Stimulated activated memory B cell treated with anti-CD40 and anti-IgM and Interleukin-4, amounts not matched to agents 10 μg/mL and 1 μg/mL and 100 μg/mL, for 72 hours (primary cell): ENCODE results near the gene KLHL33.

ENCODE experiments used
- ATAC-seq: fragments of 150-1000 bp; cut with Tn5 transposase; 2 replicates; pipeline ENCODE4 v1.10.0; 2021
- H3K27ac Mint-ChIP-seq: one replicate; pipeline ENCODE4 v1.8.0; 2022; ENCODE audit warnings: mild to moderate bottlenecking, mixed read lengths
- H3K27me3 Mint-ChIP-seq: one replicate; pipeline ENCODE4 v1.8.0; 2022; ENCODE audit warnings: mixed read lengths
- H3K36me3 Mint-ChIP-seq: one replicate; pipeline ENCODE4 v1.8.0; 2022; ENCODE audit warnings: mixed read lengths
- H3K4me1 Mint-ChIP-seq: one replicate; pipeline ENCODE4 v1.8.0; 2022; ENCODE audit warnings: mixed read lengths
- H3K4me3 Mint-ChIP-seq: one replicate; pipeline ENCODE4 v1.8.0; 2022; ENCODE audit warnings: mild to moderate bottlenecking, moderate library complexity, mixed read lengths
- H3K9me3 Mint-ChIP-seq: one replicate; pipeline ENCODE4 v1.8.0; 2022; ENCODE audit warnings: mixed read lengths

The KLHL33 gene, protein sequence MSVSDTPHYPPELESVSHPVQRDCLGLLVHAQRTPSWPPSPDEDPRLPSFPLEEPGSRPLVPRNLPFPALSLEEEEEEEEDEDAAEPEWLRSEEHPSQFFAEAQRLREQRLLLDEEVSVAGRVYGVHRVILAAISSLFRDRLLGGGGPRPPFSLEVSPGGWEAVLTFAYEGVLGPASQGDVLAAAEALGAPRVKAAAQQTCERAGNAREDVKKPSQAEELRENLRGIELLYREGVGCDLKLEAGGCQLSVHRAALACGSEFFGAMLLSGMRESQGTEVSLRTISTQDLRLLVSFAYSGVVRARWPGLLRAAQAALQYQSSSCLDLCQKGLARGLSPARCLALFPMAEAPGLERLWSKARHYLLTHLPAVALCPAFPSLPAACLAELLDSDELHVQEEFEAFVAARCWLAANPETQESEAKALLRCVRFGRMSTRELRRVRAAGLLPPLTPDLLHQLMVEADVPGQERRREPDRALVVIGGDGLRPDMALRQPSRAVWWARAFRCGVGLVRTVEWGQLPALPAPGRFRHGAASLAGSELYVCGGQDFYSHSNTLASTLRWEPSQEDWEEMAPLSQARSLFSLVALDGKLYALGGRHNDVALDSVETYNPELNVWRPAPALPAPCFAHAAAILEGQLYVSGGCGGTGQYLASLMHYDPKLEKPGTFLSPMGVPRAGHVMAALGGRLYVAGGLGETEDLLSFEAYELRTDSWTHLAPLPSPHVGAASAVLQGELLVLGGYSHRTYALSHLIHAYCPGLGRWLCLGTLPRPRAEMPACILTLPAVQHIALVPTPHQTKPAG

GRCh38 chr14:20435582-20436362 is at the start of gene KLHL33:
Gene KLHL33, minus strand, starts transcription at chr14:20436166. Its CDS starts 355 bp downstream, at chr14:20435811.
- ATAC-seq, result no peak
- H3K4me3 Mint-ChIP-seq, result no peak within 1 kb of the TSS
- no peaks in the 10 kb centered on the region for H3K36me3 Mint-ChIP-seq
- peaks cover 47% of the 10 kb centered on the region for H3K4me1 Mint-ChIP-seq
- H3K9me3 Mint-ChIP-seq, result peaks cover 5% of the 10 kb centered on the region
- H3K27me3 Mint-ChIP-seq, result no peaks in the 10 kb centered on the region
- H3K27ac Mint-ChIP-seq, result no peak within 1 kb of the TSS

GRCh38 chr14:20482382-20482781 is 46.4 kb upstream of the KLHL33 start:
- no peak for ATAC-seq
- Mint-ChIP-seq H3K9me3 (no peaks in the 10 kb centered on the region), H3K27me3 (no peaks in the 10 kb centered on the region), H3K36me3 (peaks cover 20% of the 10 kb centered on the region), H3K4me3 (no peak overlapping the region), H3K27ac (no peak overlapping the region), H3K4me1 (peaks cover 14% of the 10 kb centered on the region)

- peaks cover 49% of the 10 kb centered on the region for H3K36me3 Mint-ChIP-seq
- H3K4me3 Mint-ChIP-seq, result no peak overlapping the region
- no peaks in the 10 kb centered on the region for H3K27me3 Mint-ChIP-seq
- peaks cover 22% of the 10 kb centered on the region for H3K4me1 Mint-ChIP-seq
- no peak for ATAC-seq
- no peaks in the 10 kb centered on the region for H3K9me3 Mint-ChIP-seq
- no peak overlapping the region for H3K27ac Mint-ChIP-seq
Observed at GRCh38 chr14:20478894-20479293, 42.9 kb upstream of the KLHL33 start.

GRCh38 chr14:20477211-20477876 is 41.4 kb upstream of the KLHL33 start:
- Mint-ChIP-seq H3K27ac (peak overlapping the region; percentile 73), H3K27me3 (no peaks in the 10 kb centered on the region), H3K9me3 (no peaks in the 10 kb centered on the region), H3K4me3 (no peak overlapping the region), H3K4me1 (peaks cover 24% of the 10 kb centered on the region), H3K36me3 (peaks cover 60% of the 10 kb centered on the region)
- ATAC-seq, result peak; percentile 58

DNA sequence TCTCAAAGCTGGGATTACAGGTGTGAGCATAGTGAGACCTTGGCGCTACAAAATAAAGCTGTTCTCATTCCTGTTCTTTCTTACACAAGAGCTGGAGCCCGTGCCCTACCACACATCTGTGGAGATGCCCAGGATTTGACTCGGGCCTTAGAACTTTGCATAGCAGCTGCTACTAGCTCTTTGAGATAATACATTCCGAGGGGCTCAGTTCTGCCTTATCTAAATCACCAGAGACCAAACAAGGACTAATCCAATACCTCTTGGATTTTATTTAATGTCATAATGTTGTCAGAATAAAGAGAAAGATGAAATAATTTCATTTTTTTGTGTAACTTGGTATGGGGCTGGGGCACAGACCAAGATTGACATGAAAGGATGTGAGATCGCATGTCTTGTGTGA is 40.8 kb upstream of the KLHL33 start:
- Mint-ChIP-seq H3K4me3 (no peak overlapping the region), H3K36me3 (peaks cover 66% of the 10 kb centered on the region), H3K27me3 (no peaks in the 10 kb centered on the region), H3K27ac (peak overlapping the region; percentile 73), H3K9me3 (no peaks in the 10 kb centered on the region), H3K4me1 (peaks cover 30% of the 10 kb centered on the region)
- no peak for ATAC-seq

DNA sequence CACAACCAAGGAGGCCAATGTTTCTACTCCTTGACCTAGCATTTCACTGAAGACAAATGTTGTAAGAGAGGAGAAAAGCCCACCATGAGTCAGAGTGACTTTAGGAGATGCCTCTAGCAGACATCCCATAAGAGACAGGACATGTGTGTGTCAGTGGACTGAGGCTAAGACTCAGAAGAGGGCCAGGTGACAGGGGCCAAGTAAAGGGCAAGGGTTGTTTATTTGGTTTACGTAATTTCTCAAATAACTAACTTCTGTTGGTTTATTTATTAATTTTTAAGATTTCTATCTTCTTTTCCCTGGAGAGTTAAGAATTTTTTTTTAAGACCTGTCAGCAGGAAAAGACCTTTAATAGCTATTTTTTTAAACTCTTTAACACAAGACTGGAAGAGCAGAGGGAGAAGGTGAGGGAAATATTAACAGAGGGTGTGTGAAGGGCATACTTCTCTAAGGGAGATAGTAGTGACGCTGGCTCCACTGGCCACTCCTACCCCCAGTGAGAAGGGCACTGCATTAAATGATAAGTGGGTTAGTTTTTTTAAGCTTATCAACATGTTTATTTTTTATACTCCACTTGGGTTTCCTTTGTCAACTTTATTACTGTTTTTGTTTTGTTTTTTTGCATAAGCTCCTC is 36.7 kb upstream of the KLHL33 start:
- ATAC-seq, result no peak
- H3K27ac Mint-ChIP-seq, result peak overlapping the region; percentile 65
- H3K4me3 Mint-ChIP-seq, result no peak overlapping the region
- H3K9me3 Mint-ChIP-seq, result no peaks in the 10 kb centered on the region
- H3K27me3 Mint-ChIP-seq, result no peaks in the 10 kb centered on the region
- H3K36me3 Mint-ChIP-seq, result peaks cover 49% of the 10 kb centered on the region
- H3K4me1 Mint-ChIP-seq, result peaks cover 48% of the 10 kb centered on the region

GRCh38 chr14:20470603-20470901 is 34.6 kb upstream of the KLHL33 start:
- no peaks in the 10 kb centered on the region for H3K27me3 Mint-ChIP-seq
- no peaks in the 10 kb centered on the region for H3K9me3 Mint-ChIP-seq
- peaks cover 34% of the 10 kb centered on the region for H3K36me3 Mint-ChIP-seq
- peaks cover 35% of the 10 kb centered on the region for H3K4me1 Mint-ChIP-seq
- no peak for ATAC-seq
- peak overlapping the region; percentile 94 for H3K4me3 Mint-ChIP-seq
- H3K27ac Mint-ChIP-seq, result peak overlapping the region; percentile 93

GRCh38 chr14:20469890-20470602 is 34.1 kb upstream of the KLHL33 start:
- Mint-ChIP-seq H3K36me3 (peaks cover 29% of the 10 kb centered on the region), H3K4me1 (peaks cover 32% of the 10 kb centered on the region), H3K4me3 (peak overlapping the region; percentile 94), H3K9me3 (no peaks in the 10 kb centered on the region), H3K27me3 (no peaks in the 10 kb centered on the region), H3K27ac (peak overlapping the region; percentile 93)
- peak; percentile 70 for ATAC-seq

DNA sequence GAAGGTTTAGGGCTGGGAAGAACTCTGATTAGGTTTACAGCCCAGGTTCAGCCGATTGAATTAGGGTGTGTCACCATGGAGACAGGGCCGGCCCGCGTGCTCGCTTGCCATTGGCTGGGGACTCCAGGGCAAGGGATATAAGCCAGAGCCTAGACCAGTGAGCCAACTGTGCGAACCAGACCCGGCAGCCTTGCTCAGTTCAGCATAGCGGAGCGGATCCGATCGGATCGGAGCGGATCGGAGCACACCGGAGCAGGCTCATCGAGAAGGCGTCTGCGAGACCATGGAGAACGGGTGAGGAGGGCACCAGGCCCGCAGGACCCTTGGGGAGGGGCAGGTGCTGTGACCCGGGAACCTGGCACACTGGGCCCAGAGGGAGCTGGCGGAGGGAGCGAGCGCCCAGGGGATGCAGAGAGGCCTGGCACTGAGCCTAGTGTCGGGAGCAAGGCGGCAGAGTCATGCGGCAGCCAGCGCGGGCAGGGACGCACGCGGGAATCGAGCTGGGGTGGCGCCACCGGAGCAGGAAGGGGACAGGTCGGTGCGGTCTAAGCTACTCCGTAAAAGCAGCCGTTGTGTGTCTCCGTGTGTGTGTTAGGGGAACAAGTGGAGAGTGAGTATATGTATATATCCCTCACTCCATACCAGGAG is 33.4 kb upstream of the KLHL33 start, which contains the start of gene PNP:
Gene PNP, plus strand, starts transcription at position 165 of the 648 bp plus-strand sequence. Its CDS starts 119 bp downstream, at position 284.
- peak within 1 kb of the TSS; percentile 93 for H3K27ac Mint-ChIP-seq
- H3K27me3 Mint-ChIP-seq, result no peaks in the 10 kb centered on the region
- peak within 1 kb of the TSS; percentile 94 for H3K4me3 Mint-ChIP-seq
- peak; percentile 99 for ATAC-seq
- peaks cover 34% of the 10 kb centered on the region for H3K4me1 Mint-ChIP-seq
- H3K9me3 Mint-ChIP-seq, result no peaks in the 10 kb centered on the region
- H3K36me3 Mint-ChIP-seq, result peaks cover 22% of the 10 kb centered on the region

DNA sequence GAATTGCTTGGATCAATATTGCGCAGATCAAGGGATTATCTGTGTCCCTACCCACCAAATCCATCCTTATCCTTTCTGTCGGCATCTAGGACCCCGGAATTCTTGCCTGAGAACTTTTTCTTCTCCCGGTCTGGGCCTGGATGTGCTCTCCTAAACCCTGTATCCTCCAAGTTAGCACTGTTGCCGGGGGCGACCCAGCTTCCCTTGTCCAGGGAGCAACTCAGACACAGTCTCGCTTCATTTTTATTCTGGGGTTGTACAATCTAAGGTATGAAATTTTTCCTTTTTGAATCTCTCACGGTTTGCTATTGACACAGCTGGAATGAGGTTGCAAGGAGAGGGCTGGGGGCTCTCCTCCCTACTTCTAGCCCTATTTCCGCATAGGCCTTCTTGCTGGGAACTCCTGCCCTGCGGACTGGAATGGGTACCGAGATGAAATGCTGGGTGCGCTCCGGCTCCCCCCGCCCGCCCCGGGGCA is 32.8 kb upstream of the KLHL33 start:
- no peak for ATAC-seq
- Mint-ChIP-seq H3K36me3 (peaks cover 16% of the 10 kb centered on the region), H3K9me3 (no peaks in the 10 kb centered on the region), H3K4me1 (peaks cover 37% of the 10 kb centered on the region), H3K27ac (peak overlapping the region; percentile 93), H3K27me3 (no peaks in the 10 kb centered on the region), H3K4me3 (peak overlapping the region; percentile 94)

- Mint-ChIP-seq H3K36me3 (peaks cover 16% of the 10 kb centered on the region), H3K9me3 (peaks cover 3% of the 10 kb centered on the region), H3K27me3 (no peaks in the 10 kb centered on the region), H3K4me1 (peaks cover 35% of the 10 kb centered on the region), H3K4me3 (peak within 1 kb of the TSS; percentile 92), H3K27ac (peak within 1 kb of the TSS; percentile 83)
- peak; percentile 95 for ATAC-seq
Observed at GRCh38 chr14:20461225-20462141, 25.5 kb upstream of the KLHL33 start, which contains the start of gene PIP4P1. Gene PIP4P1, minus strand, starts transcription at chr14:20461434. Its CDS starts 109 bp downstream, at chr14:20461325.

GRCh38 chr14:20460458-20461224 is 24.7 kb upstream of the KLHL33 start:
- no peaks in the 10 kb centered on the region for H3K27me3 Mint-ChIP-seq
- ATAC-seq, result peak; percentile 67
- peak overlapping the region; percentile 92 for H3K4me3 Mint-ChIP-seq
- peaks cover 16% of the 10 kb centered on the region for H3K36me3 Mint-ChIP-seq
- H3K9me3 Mint-ChIP-seq, result peaks cover 3% of the 10 kb centered on the region
- H3K27ac Mint-ChIP-seq, result peak overlapping the region; percentile 83
- peaks cover 35% of the 10 kb centered on the region for H3K4me1 Mint-ChIP-seq
